Stomach (tissue), 4 donors: Measurements from ENCODE around the gene METAP1.

Source experiments
- CTCF ChIP-seq, 7 experiments: fragments of 450-650 bp in 4 of 7; fragments of 200-600 bp in 3 of 7; sonication (generic) in 3 of 7; IDR thresholded peaks; one replicate each; pipeline ENCODE4 v1.5.1; 2016 to 2019; ENCODE audit warnings: antibody characterized with exemption in 7 of 7, control low read depth in 2 of 7, mild to moderate bottlenecking in 1 of 7
- EP300 ChIP-seq: sonication (generic); formaldehyde crosslinking; IDR thresholded peaks from one replicate; pipeline ENCODE4 v1.6.1; 2017; ENCODE audit warnings: antibody characterized with exemption
- POLR2A ChIP-seq, 4 donors: fragments of 450-650 bp; IDR thresholded peaks; one replicate each; pipeline ENCODE4 v1.6.1; 2016; ENCODE audit warnings: antibody characterized with exemption in 4 of 4, control low read depth in 2 of 4, mild to moderate bottlenecking in 1 of 4, moderate library complexity in 1 of 4

DNA sequence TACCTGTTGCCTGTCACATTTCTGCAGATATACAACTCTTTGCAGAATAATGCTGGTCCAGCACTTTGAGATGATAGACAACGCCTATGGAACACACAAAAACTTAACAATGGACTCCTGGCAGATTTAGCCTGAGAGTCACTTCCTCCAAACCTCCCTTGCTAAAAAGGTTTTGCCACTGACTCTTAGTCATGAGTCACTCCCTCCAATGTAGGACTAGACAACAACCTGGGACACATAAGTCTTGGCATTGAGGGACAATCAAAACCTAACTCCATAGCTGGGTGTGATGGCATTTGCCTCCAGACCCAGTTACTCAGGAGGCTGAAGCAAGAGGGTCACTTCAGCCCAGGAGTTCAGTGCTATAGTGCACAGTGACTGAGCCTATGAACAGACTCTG is 44.6 kb upstream of the METAP1 start:
- TF ChIP-seq CTCF (IDR thresholded peaks at IDR 0.05) (no peak), POLR2A (IDR thresholded peaks at IDR 0.05) (no peak), EP300 (no peak)
